GM13977 (cell line): ENCODE results near the gene NAXD.

Source experiments
- DNase-seq: peaks from one replicate; pipeline ENCODE4 v3.0.0; 2012; ENCODE audit warnings: low spot score
- in situ Hi-C: fragments of 300-500 bp; cut with MboI; formaldehyde crosslinking; loops from one replicate; pipeline ENCODE4 v1.12.0; 2022; ENCODE audit warnings: low sequenced_read_pairs, low pct_unique_long_range_greater_than_20kb, mixed read lengths, inconsistent platforms; ENCODE audit not compliant: unreplicated experiment
- TF ChIP-seq, protein P1 (sequence below): IDR thresholded peaks from 2 replicates; pipeline ENCODE4 v1.5.1; 2012; ENCODE audit warnings: mild to moderate bottlenecking, control low read depth; ENCODE audit not compliant: insufficient read depth; ENCODE audit errors: extremely low read depth, missing control alignments

Gene NAXD

DNA sequence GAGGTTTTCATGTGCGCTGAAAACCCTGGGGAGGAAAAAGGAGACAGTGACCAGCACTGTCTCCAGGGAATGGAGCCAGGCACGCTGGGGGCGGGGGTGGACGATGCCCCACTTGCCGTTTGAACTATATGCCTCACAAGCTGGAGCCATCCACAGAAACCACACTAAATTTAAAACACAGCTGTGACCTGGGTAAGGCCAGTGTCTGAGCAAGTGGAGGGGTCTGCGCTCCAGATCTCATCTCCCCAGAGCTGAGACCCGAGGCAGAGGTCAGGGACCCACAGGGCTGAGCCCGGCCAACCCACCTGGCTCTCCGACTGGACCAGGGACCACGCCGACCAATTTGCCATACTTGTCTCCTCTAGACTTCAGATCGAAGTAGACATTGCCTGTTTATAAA is 67.4 kb downstream of the NAXD start:
- in situ Hi-C loops, result no loop called here
- DNase-seq, result no peak
- TF ChIP-seq, protein P1, sequence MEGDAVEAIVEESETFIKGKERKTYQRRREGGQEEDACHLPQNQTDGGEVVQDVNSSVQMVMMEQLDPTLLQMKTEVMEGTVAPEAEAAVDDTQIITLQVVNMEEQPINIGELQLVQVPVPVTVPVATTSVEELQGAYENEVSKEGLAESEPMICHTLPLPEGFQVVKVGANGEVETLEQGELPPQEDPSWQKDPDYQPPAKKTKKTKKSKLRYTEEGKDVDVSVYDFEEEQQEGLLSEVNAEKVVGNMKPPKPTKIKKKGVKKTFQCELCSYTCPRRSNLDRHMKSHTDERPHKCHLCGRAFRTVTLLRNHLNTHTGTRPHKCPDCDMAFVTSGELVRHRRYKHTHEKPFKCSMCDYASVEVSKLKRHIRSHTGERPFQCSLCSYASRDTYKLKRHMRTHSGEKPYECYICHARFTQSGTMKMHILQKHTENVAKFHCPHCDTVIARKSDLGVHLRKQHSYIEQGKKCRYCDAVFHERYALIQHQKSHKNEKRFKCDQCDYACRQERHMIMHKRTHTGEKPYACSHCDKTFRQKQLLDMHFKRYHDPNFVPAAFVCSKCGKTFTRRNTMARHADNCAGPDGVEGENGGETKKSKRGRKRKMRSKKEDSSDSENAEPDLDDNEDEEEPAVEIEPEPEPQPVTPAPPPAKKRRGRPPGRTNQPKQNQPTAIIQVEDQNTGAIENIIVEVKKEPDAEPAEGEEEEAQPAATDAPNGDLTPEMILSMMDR, result no peak

DNA sequence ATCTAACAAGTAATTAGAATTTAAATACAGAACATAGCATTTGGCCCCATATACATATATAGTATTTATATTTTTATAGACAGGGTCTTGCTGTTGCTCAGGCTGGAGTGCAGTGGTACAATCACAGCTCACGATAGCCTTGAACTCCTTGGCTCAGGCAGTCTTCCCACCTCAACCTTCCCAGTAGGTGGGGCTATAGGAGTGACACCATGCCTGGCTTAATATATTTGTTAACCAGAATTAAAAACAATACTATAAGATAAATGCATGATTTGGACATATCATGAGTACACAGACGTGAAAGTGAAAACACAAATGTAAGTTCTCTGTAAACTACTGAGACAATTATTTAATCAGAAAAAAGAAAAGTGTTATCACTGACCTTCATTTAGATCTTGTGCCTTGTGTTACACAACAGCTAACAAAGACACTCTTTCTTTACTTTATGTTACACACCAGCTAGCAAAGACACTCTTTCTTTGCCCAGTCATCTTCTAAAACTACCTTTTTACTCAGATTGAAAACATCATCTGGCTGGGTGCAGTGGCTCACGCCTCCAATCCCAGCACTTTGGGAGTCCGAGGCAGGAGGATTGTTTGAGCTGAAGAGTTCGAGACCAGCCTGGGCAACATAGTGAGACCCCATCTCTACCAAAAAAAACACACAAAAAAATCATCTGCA is 68.0 kb downstream of the NAXD start:
- TF ChIP-seq, protein P1, result peak; percentile 58
- in situ Hi-C loops, result no loop called here
- no peak for DNase-seq

DNA sequence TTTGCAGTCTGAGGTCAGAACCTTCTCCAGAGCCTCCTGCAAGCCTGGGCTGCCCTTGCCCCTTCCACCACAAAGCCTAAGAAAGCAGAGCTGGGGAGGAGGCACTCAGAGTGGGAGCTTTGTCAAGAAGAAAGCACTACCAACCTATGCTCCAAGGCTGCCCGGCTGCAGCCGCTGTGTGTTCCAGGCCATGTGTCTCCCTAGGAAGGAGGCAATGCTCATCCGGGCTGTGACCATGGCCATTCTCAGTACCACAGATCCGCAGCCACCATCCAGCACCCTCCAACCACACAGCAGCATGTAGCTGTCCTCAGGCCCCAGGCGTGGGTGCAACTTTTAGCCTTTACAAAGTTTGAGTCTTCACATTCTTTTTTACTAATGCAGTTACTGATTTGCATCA is 68.6 kb downstream of the NAXD start:
- in situ Hi-C loops, result no loop called here
- no peak for DNase-seq
- TF ChIP-seq, protein P1, result no peak

DNA sequence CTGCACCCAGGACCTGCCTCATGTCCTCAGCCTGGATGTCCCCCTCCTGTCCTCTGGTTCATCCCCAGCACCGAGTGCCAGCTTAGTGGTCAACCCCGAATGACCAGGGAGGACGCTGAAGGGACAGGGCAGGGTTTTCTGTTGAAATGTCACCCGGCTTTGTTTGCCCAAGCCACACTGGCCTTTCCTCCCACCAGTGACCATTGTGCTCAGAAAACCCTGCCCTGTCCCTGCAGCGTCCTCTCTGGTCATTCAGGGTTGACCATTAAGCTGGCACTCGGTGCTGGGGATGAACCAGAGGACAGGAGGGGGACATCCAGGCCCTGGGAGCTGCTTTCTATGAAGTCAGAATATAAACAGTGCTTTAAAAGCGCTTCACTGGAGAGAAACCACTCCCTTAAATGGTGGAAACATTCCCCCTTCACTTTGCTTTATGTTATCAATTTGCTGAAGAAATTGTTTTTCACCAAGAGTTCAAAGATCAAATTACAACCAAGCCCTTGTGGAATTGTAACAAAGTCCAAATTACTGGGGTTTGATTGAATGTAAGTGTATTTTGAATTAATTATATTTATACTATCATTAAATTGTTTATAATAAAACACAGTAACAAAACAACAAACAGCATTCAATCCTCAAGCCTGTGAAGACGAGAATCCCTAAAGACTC is 69.2 kb downstream of the NAXD start:
- TF ChIP-seq, protein P1, result no peak
- in situ Hi-C loops, result no loop called here
- no peak for DNase-seq

DNA sequence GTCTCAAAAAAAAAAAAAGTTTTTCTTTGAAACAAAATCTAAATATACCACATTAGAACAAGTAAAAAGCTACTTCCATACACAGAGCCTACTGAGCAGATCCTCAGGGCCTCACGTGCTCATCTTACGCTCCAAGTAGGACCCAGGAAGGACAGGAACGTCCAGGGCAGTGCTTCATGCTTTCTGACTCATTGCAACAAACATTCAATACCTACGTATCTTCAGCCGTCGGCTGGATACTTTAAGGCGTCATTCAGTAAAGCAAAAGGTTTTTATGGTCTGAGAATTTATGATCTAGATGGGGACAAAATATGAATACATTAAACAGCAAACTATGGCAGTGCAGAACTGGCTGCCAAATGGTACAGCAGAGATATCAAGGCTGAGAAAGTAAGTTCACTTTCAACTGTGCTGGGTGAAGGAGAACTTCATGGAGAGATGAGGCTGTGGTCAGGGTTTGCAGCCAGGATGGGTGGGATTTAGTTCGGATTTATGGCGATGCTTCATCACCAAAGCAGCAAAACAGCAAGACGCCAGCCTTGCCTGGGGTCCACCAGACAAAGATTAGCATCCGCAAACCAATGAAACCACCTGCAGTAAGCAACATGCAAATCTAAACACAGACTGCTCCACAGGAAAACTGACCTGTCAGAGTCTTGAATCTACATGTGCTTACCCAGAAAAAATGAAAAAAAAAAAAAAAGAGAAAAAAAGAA is 70.1 kb downstream of the NAXD start:
- in situ Hi-C loops, result no loop called here
- DNase-seq, result no peak
- TF ChIP-seq, protein P1, result no peak

DNA sequence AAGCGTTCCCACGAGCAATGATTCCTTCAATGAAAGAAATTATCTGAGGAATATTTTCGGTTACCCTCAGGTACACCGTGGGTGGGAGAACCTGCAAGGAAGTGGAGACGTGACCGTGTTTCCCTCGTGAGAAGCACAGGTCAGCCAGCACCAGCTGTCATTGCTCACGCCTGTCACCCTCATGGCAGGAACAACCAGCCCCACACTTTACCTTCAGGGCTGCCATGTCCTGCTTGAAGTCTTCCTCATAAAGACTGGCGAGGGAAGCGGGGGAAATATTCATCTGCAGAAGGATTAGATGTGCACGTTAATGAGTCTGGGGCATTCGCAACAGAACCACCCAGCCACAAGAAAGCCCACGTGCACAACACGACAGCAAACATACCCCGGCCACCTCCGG is 72.4 kb downstream of the NAXD start:
- DNase-seq, result no peak
- in situ Hi-C loops, result no loop called here
- TF ChIP-seq, protein P1, result no peak
